ENCODE data around the gene CD248. TPM values are rescaled to one million over a fixed set of nuclear protein-coding genes. Genes with fewer than 3 reads are reported as not detected.
A peak's percentile ranks its signal among the peaks of the same experiment; 100 is the strongest.

The CD248 gene
- total RNA-seq, 1 experiment from 2014 or later: 2.6 TPM

GRCh38 chr11:66290330-66290621 is 26.6 kb downstream of the CD248 start (continued):
- TF ChIP-seq PREB (CRISPR knock-in tag; IDR thresholded peaks at IDR 0.05; ENCODE audit: borderline replicate concordance): no peak
- TF ChIP-seq GABPB1 (CRISPR knock-in tag; IDR thresholded peaks at IDR 0.05): no peak

- ChIA-PET CTCF (interaction anchor here (0.6 to 2.5 kb wide), 25 partner anchors 8 to 402 kb away, joined by 3 to 65 read pairs (median 5); partner anchors contain the start of genes CD248, DPP3, FIBP and RAB1B), POLR2A (interaction anchor here (0.5 to 1.8 kb wide), 11 partner anchors 8 to 177 kb away, joined by 3 to 19 read pairs (median 5); partner anchors contain the start of genes B4GAT1, CD248, PELI3 and RIN1)
- peaks cover 37% of the 10 kb centered on the region for H3K27me3 Mint-ChIP-seq (ENCODE audit: low read depth)
- peak; percentile 67 for ATAC-seq
- peak overlapping the region; percentile 96 for H3K4me3 Mint-ChIP-seq
- DNase-seq (ENCODE audit: low spot score): peak; percentile 90
- H3K4me1 Mint-ChIP-seq: peaks cover 20% of the 10 kb centered on the region
- no peaks in the 10 kb centered on the region for H3K36me3 Mint-ChIP-seq
- H3K9me3 Mint-ChIP-seq: no peaks in the 10 kb centered on the region
- peak overlapping the region; percentile 96 for H3K27ac Mint-ChIP-seq
- TF ChIP-seq ZNF416 (CRISPR knock-in tag; IDR thresholded peaks at IDR 0.05): no peak
- no peak for TF ChIP-seq CDX4 (CRISPR knock-in tag; IDR thresholded peaks at IDR 0.05; ENCODE audit: borderline replicate concordance)
- TF ChIP-seq HMGA2 (CRISPR knock-in tag; IDR thresholded peaks at IDR 0.05): no peak
- TF ChIP-seq NR3C1 (CRISPR knock-in tag; conservative IDR thresholded peaks at IDR 0.05; ENCODE audit: low read depth): no peak
- peak; percentile 19; the same call in 1 of the 2 replicates for TF ChIP-seq PRDM15 (CRISPR knock-in tag; IDR thresholded peaks at IDR 0.05)
- TF ChIP-seq RELA (CRISPR knock-in tag; IDR thresholded peaks at IDR 0.05; ENCODE audit: borderline replicate concordance): peak; percentile 94
- TF ChIP-seq NFATC4 (CRISPR knock-in tag; IDR thresholded peaks at IDR 0.05): no peak
- no peak for TF ChIP-seq AR (CRISPR knock-in tag; IDR thresholded peaks at IDR 0.05)
- TF ChIP-seq RORB (CRISPR knock-in tag; IDR thresholded peaks at IDR 0.05): no peak
- TF ChIP-seq SOX15 (CRISPR knock-in tag; IDR thresholded peaks at IDR 0.05): no peak
- 0 out of 2 replicates have a peak, but pooled peaks have one; percentile 78 for TF ChIP-seq ATF1 (CRISPR knock-in tag; IDR thresholded peaks at IDR 0.05)
- no peak for TF ChIP-seq ZNF671 (CRISPR knock-in tag; IDR thresholded peaks at IDR 0.05)
- TF ChIP-seq ZNF263 (CRISPR knock-in tag; IDR thresholded peaks at IDR 0.05; ENCODE audit: low read depth): peak; percentile 61; the same call in 1 of the 2 replicates
- TF ChIP-seq SP1 (CRISPR knock-in tag; conservative IDR thresholded peaks at IDR 0.05): no peak; the same call in 1 of the 2 replicates
- TF ChIP-seq GRHL2 (CRISPR knock-in tag; IDR thresholded peaks at IDR 0.05; ENCODE audit: insufficient replicate concordance, severe bottlenecking): no peak
- TF ChIP-seq GTF2I (CRISPR knock-in tag; conservative IDR thresholded peaks at IDR 0.05): no peak
- TF ChIP-seq SMAD3 (CRISPR knock-in tag; IDR thresholded peaks at IDR 0.05; ENCODE audit: borderline replicate concordance): no peak
- TF ChIP-seq FOXP4 (CRISPR knock-in tag; IDR thresholded peaks at IDR 0.05): peak; percentile 83
- TF ChIP-seq CBFB (CRISPR knock-in tag; IDR thresholded peaks at IDR 0.05; ENCODE audit: low read depth): no peak
- peak; percentile 63; the same call in 1 of the 2 replicates for TF ChIP-seq ZNF219 (CRISPR knock-in tag; IDR thresholded peaks at IDR 0.05; ENCODE audit: borderline replicate concordance)
- TF ChIP-seq USF2 (CRISPR knock-in tag; IDR thresholded peaks at IDR 0.05): 0 out of 2 replicates have a peak, but pooled peaks have one; percentile 10
- TF ChIP-seq ZNF423 (CRISPR knock-in tag; IDR thresholded peaks at IDR 0.05): peak; percentile 42; the same call in 1 of the 2 replicates
Measured at GRCh38 chr11:66289548-66290329, 27.1 kb downstream of the CD248 start.
